Ectodermal cell (in vitro differentiated cells): ENCODE results near the gene LAMC2.
A peak's percentile ranks its signal among the peaks of the same experiment; 100 is the strongest.

ENCODE experiments used
- H3K27ac ChIP-seq: 2 replicates; pipeline ENCODE4 v1.7.0; 2013; ENCODE audit warnings: mild to moderate bottlenecking, low read depth, low read length; ENCODE audit not compliant: insufficient read depth, poor library complexity, severe bottlenecking
- H3K27me3 ChIP-seq: 2 replicates; pipeline ENCODE4 v1.7.0; 2013; ENCODE audit warnings: mild to moderate bottlenecking, low read length; ENCODE audit not compliant: insufficient read depth, control insufficient read depth, poor library complexity, severe bottlenecking
- H3K36me3 ChIP-seq: one replicate; pipeline ENCODE4 v1.7.0; 2013; ENCODE audit warnings: low read length; ENCODE audit not compliant: control insufficient read depth, insufficient read depth
- H3K4me1 ChIP-seq: one replicate; pipeline ENCODE4 v1.7.0; 2013; ENCODE audit warnings: low read length; ENCODE audit not compliant: control insufficient read depth, insufficient read depth
- H3K4me3 ChIP-seq: 2 replicates; pipeline ENCODE4 v1.7.0; 2013; ENCODE audit warnings: low read depth, low read length, control low read depth; ENCODE audit not compliant: insufficient read depth
- H3K9me3 ChIP-seq: 2 replicates; pipeline ENCODE4 v1.7.0; 2013; ENCODE audit warnings: mild to moderate bottlenecking, low read length, moderate library complexity; ENCODE audit not compliant: control insufficient read depth
- WGBS, 2 experiments: methylation state at CpG; one replicate each; pipeline ENCODE4 v1.1.7; 2013; ENCODE audit warnings: missing lambda C conversion rate in 2 of 2; 5-methylcytosine and 5-hydroxymethylcytosine counted together

LAMC2 gene

GRCh38 chr1:183281553-183282091 lies 95.6 kb downstream of the LAMC2 start:
- H3K36me3 ChIP-seq: no peaks in the 10 kb centered on the region
- H3K4me3 ChIP-seq: no peak overlapping the region
- 59 to 68% methylated on average over 11 to 12 of the region's 12 CpGs for WGBS, 2 experiments
- H3K4me1 ChIP-seq: no peaks in the 10 kb centered on the region
- H3K9me3 ChIP-seq: no peaks in the 10 kb centered on the region
- no peak overlapping the region for H3K27ac ChIP-seq
- H3K27me3 ChIP-seq: no peaks in the 10 kb centered on the region

GRCh38 chr1:183282101-183282855 lies 96.2 kb downstream of the LAMC2 start:
- no peaks in the 10 kb centered on the region for H3K9me3 ChIP-seq
- H3K4me1 ChIP-seq: peaks cover 2% of the 10 kb centered on the region
- no peaks in the 10 kb centered on the region for H3K36me3 ChIP-seq
- H3K27me3 ChIP-seq: no peaks in the 10 kb centered on the region
- 92 to 93% methylated on average over 9 of the region's 9 CpGs for WGBS, 2 experiments
- H3K4me3 ChIP-seq: no peak overlapping the region
- H3K27ac ChIP-seq: no peak overlapping the region

GRCh38 chr1:183283286-183283685 lies 97.2 kb downstream of the LAMC2 start:
- Histone ChIP-seq H3K4me3 (no peak overlapping the region), H3K27ac (no peak overlapping the region), H3K36me3 (no peaks in the 10 kb centered on the region), H3K27me3 (no peaks in the 10 kb centered on the region), H3K9me3 (no peaks in the 10 kb centered on the region), H3K4me1 (peaks cover 3% of the 10 kb centered on the region)
- 90 to 94% methylated on average over 5 of the region's 5 CpGs for WGBS, 2 experiments

- Histone ChIP-seq H3K9me3 (no peaks in the 10 kb centered on the region), H3K27me3 (no peaks in the 10 kb centered on the region), H3K4me1 (peaks cover 3% of the 10 kb centered on the region), H3K4me3 (no peak overlapping the region), H3K36me3 (no peaks in the 10 kb centered on the region), H3K27ac (no peak overlapping the region)
- WGBS, 2 experiments: 92 to 95% methylated on average over 5 of the region's 5 CpGs
Measured at GRCh38 chr1:183284086-183284485, 98.0 kb downstream of the LAMC2 start.

GRCh38 chr1:183285256-183285655 lies 99.2 kb downstream of the LAMC2 start:
- Histone ChIP-seq H3K4me1 (peaks cover 3% of the 10 kb centered on the region), H3K27me3 (no peaks in the 10 kb centered on the region), H3K4me3 (no peak overlapping the region), H3K9me3 (no peaks in the 10 kb centered on the region), H3K27ac (no peak overlapping the region), H3K36me3 (no peaks in the 10 kb centered on the region)
- WGBS, 2 experiments: 89 to 100% methylated on average over 1 of the region's 1 CpG

- Histone ChIP-seq H3K4me1 (peaks cover 3% of the 10 kb centered on the region), H3K27me3 (no peaks in the 10 kb centered on the region), H3K27ac (no peak overlapping the region), H3K36me3 (no peaks in the 10 kb centered on the region), H3K9me3 (no peaks in the 10 kb centered on the region), H3K4me3 (no peak overlapping the region)
- 79 to 82% methylated on average over 4 of the region's 4 CpGs for WGBS, 2 experiments
Measured at GRCh38 chr1:183285746-183286145, 99.7 kb downstream of the LAMC2 start.

- no peaks in the 10 kb centered on the region for H3K36me3 ChIP-seq
- peak overlapping the region; percentile 50 for H3K27ac ChIP-seq
- WGBS, 2 experiments: 92% methylated on average over 5 of the region's 5 CpGs
- no peak overlapping the region for H3K4me3 ChIP-seq
- H3K9me3 ChIP-seq: no peaks in the 10 kb centered on the region
- peaks cover 3% of the 10 kb centered on the region for H3K4me1 ChIP-seq
- no peaks in the 10 kb centered on the region for H3K27me3 ChIP-seq
Measured at GRCh38 chr1:183287191-183287675, 101.2 kb downstream of the LAMC2 start.

- Histone ChIP-seq H3K27me3 (no peaks in the 10 kb centered on the region), H3K36me3 (no peaks in the 10 kb centered on the region), H3K4me1 (peaks cover 3% of the 10 kb centered on the region), H3K4me3 (no peak overlapping the region), H3K27ac (no peak overlapping the region), H3K9me3 (no peaks in the 10 kb centered on the region)
- 95 to 100% methylated on average over 2 of the region's 2 CpGs for WGBS, 2 experiments
Measured at GRCh38 chr1:183288583-183288982, 102.5 kb downstream of the LAMC2 start.

- Histone ChIP-seq H3K27ac (no peak overlapping the region), H3K4me3 (no peak overlapping the region), H3K27me3 (no peaks in the 10 kb centered on the region), H3K4me1 (peaks cover 3% of the 10 kb centered on the region), H3K9me3 (no peaks in the 10 kb centered on the region), H3K36me3 (no peaks in the 10 kb centered on the region)
- 95 to 96% methylated on average over 9 of the region's 9 CpGs for WGBS, 2 experiments
Measured at GRCh38 chr1:183289051-183289496, 103.0 kb downstream of the LAMC2 start.

- H3K27me3 ChIP-seq: no peaks in the 10 kb centered on the region
- H3K4me1 ChIP-seq: peaks cover 3% of the 10 kb centered on the region
- no peaks in the 10 kb centered on the region for H3K9me3 ChIP-seq
- no peak overlapping the region for H3K4me3 ChIP-seq
- H3K27ac ChIP-seq: no peak overlapping the region
- WGBS, 2 experiments: 86 to 89% methylated on average over 6 of the region's 6 CpGs
- no peaks in the 10 kb centered on the region for H3K36me3 ChIP-seq
Measured at GRCh38 chr1:183290628-183291027, 104.6 kb downstream of the LAMC2 start.
